Measurements from ENCODE around the gene KCTD5.

GRCh38 chr16:2663553-2664546 lies 18.5 kb upstream of the KCTD5 start:
- TF ChIP-seq EZH2 (IDR thresholded peaks at IDR 0.05; ENCODE audit: borderline replicate concordance, low read depth, low read length, severe bottlenecking) (no peak), CTCF (IDR thresholded peaks at IDR 0.05; ENCODE audit: borderline replicate concordance, extremely low read depth, low read length, poor library complexity, severe bottlenecking) (no peak)

Measured in DND-41 (cell line).